IPS DF 19.7 (cell line): Measurements from ENCODE around the gene NEDD1.
A peak's percentile ranks its signal among the peaks of the same experiment; 100 is the strongest.

Experiments
- DNase-seq: peaks from one replicate; pipeline ENCODE4 v3.0.0-alpha.2; 2013; ENCODE audit warnings: low read depth, low spot score

NEDD1 gene, protein sequence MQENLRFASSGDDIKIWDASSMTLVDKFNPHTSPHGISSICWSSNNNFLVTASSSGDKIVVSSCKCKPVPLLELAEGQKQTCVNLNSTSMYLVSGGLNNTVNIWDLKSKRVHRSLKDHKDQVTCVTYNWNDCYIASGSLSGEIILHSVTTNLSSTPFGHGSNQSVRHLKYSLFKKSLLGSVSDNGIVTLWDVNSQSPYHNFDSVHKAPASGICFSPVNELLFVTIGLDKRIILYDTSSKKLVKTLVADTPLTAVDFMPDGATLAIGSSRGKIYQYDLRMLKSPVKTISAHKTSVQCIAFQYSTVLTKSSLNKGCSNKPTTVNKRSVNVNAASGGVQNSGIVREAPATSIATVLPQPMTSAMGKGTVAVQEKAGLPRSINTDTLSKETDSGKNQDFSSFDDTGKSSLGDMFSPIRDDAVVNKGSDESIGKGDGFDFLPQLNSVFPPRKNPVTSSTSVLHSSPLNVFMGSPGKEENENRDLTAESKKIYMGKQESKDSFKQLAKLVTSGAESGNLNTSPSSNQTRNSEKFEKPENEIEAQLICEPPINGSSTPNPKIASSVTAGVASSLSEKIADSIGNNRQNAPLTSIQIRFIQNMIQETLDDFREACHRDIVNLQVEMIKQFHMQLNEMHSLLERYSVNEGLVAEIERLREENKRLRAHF

DNA sequence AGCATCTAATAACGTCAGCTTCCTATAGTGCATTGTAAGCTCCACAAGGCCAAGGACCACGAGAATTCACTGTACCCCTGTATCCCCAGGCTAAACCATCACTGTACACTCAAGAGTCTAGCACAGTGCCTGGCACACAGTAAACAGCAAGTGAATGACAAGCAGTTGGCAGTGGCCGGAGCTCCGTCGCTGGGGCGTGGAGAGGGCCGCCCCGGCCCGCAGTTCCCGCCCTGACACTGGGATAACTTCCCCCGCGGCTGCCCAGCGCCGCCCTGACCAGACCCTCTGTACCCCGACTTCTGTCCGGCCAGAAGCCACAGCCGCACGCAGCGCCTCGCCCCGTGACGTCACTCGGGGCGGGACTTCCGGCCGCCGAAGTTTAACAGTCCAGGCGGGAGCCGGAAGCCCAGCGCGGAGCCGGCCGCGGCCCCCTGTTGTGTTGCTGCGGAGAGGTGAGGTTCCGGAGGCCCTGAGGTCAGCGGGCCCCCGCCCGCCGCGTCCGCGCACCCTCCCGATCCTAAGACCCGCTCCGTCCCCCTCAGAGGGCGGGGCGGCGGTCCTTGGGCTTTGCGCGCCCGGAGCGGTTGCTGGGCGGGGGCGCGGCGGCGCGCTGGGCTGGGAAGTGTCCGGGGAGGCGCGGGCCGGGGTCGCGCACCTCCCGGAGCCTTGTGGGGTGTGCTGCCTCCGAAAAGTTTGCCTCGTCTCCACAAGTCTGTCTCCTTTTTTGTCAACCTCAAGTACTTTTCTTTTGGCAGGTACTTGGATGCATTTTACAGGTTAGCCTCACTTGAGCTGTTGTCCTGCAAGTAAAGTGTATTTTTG is at the start of gene NEDD1:
NEDD1 (plus strand) TSS at position 409 of the 822 bp plus-strand sequence. CDS start 2,503 bp downstream, outside the sequence.
- peak; percentile 52 for DNase-seq

DNA sequence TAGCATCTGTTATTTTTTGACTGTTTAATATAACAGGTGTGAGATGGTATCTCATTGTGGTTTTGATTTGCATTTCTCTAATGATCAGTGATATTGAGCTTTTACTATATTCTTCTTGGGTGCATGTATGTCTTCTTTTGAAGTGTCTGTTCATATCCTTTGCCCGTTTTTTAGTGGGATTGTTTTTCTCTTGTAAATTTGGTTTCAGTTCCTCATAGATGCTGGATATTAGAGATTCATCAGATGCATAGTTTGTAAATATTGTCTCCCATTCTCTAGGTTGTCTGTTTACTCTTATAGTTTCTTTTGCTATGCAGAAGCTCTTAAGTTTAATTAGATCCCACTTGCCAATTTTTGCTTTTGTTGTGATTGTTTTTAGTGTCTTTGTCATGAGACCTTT is 48.9 kb upstream of the NEDD1 start:
- DNase-seq, result no peak

DNA sequence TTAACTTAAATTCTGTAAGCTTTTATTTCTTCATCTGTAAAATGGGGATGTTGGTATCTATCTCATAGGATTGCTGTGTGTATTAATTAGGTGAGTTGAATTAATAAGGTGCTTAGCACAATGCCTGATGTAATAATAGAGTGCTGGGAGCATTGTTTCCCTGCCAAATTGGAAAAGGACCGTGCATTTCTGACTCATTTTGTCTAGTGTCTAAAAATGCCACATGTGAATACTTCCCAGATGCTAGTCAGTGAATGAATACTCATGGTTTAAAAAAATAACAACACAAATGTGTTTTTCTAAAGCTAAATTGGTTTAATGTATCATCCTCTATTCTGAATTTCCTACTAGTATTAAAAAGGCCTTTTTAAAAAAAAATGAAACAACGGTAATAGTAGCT is 45.4 kb upstream of the NEDD1 start:
- DNase-seq, result no peak

DNA sequence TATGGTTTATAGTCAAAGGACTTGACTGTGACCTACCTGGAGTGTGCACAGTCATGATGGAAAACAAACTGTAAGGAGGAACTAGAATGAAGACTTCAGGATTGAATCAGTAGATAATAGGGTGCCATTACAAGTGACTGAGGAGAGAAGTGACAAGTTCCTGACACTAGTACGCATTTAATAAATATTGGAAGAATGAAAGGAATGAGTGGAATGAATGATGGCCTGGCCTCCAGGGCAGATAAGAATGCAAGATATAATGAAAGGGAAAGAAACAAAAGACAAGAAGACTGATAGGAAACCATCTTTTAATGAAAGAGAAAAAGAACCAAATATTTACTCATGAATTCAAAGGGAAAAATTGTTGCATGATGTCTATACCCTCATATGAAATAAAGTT is 44.7 kb upstream of the NEDD1 start:
- DNase-seq, result no peak

DNA sequence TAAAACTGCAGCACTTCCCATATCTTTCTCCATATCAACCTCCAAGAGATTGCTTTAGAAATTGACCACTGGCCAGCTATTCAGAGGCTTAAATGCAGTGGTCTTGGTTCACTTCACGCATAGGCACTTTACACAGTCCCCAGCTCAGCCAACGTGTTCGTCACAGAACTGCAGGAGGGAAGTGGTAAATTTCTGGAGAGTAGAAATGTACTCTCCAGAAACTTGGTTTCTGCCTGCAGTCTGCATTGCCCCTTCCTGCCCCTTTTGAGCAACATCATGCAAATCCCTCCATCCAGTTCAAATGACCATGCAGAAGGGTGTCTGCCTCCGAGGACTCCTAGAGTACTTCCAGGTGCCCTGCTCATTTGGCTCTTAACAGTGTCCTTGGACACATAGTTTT is 42.7 kb upstream of the NEDD1 start:
- DNase-seq, result no peak

DNA sequence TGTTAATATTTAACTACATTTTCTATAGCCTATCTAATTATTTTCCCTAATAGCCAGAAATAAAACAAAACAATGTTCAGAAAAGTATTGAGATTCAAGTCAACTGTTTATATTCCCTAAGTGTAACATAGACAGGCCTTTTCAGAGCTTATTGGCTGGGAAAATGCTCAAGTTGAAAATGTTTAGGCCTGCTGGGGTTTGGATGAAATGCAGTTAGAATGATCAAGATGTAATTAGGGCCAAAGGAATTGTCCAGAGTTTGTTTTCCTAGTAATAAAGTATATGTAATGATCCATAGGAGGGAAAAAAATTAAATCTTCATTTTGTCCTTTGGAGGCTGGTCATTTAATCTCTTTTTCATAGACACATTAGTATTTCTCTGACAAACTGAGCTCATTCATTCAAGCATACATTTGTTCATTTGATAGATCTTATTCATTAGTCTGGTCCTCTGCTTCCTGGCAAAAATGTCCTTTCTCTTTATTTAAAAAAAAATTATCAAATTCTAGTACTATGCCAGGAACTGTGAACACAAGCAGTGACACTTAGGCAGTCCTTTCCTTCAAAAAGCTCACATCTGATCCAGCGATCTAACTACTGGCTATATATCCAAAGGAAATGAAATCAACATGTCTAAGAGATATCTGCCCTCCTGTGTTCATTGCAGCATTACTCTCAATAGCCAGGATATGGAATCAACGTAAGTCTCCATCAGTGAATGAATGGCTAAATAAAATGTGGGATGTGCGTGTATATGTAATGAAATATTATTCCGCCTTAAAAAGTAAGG is 40.1 kb upstream of the NEDD1 start:
- no peak for DNase-seq

DNA sequence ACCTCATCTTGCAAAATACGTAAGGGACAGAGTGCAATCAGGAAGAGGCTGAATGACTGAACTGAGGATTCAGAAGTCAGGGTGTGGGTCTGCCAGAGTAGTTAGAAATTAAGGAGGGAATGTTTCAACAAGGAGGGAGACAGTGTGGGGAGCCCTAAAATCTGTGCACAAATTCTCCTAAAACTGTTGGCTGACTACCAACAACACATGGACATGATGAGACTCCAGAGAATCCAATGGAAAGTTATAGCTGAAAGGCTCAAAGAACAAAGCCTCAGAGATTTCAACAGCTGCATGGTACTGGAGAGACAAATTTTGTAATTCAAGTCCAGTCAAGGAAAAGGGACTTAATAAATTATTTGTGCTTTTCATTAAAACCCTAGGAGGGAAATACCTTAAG is 36.1 kb upstream of the NEDD1 start:
- no peak for DNase-seq

DNA sequence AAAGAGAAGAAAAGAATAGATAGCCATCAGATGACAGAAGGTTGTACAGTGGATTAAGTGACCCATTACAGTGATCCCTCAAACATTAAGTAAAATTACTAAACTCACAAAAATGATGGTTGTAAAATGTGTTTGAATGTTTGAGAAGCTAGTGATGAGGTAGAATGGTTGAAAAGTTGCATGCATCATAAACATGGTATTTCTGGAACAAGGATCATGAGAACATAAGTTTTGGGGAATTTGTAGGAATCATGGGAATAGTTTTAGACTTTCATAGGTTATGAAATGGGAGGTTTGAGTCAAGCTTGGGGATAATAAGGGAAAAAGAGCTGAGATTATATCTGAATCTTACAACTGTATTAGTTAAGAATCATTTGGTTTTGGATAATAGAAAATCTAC is 34.1 kb upstream of the NEDD1 start:
- DNase-seq, result no peak

DNA sequence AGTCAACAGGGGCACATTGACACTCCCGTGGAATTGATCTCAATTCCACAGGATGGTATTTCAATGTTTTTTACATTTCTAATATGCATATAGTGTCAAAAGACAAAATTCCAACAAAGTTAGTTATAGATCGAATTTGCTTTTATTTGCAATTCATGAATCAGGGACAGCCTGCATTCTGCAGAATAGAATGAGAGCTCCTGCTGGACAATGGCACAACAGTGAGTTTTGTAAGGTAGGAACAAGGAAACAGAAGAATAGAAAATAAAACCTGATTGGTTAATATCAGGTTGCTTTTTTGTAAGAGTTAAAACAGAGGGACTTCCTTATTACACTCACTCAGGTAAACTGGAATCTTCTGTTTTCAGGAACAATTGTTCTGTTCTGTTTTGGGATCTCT is 32.8 kb upstream of the NEDD1 start:
- DNase-seq, result no peak

DNA sequence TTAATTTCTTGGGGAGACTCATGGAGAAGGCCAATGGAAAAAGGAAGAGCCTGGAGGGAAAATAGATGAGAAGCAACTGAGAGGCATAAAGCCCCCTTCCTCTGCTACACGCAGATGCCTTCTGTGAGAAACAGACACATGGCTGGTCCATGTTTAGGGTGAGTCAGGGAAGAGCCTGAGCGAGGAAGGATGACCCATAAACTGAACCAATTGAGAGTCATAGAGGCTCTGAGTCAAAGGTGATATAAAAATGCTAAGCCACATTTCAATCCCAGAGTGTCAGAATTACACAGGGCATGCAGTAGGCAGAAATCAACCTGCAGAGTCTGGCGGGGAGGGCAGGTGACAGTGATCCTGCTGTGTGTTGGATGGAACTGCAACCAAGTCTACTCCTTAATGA is 30.1 kb upstream of the NEDD1 start:
- no peak for DNase-seq

DNA sequence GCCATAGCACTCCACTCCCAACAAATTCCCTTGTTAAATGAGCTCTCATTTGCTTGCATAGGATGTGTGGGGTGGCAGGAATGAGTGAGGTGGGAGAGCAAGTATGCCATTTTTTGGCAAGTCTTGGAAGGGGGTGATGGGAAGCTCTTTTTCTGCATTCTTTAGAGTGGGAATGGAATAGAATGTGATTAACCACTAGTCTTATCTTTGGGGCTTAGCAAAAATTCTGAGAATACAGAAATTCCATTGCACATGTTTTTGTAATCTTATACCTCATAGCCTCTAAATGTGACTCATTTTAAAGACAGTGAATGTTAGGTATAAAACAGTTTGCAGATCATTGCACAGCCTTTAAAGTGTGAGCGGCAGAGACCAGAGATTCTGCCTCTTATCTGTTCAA is 28.4 kb upstream of the NEDD1 start:
- no peak for DNase-seq

DNA sequence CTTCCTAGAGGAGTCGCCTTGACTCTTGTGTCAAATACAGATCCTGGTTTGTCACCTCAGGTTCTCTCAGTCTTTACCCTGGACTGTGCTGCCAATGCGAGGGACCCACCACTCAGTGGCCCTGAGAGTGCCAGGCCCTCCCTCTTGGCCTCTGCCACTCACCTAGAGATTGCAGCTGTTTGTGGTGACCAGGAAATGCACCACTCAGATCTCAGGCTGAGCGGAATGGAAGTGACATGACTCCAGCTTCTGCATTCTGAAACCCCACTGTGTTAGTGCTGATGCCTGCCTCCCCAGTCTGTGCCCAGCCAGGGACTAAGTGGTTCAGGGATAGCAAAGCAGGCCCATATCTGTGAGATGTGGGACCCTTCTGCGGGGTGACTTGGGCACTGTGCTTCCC is 27.8 kb upstream of the NEDD1 start:
- no peak for DNase-seq

DNA sequence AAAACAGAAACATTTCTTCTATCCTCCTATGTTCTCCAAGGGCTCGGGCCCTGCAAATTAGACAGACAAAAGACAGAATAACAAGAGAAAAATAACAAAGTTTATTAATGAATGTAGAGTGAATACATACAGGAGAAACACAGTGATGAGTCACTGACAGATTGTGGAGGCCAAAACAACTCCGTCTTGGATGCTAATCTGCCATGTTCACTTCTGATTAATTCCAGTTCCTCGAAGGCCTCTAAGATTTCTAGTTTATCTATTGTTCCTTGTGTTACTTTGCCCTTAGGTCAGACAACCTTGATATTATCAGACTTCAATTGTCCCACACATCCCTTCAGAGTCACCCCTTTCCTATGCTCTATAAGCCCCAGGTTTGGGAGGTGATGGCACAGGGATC is 26.8 kb upstream of the NEDD1 start:
- no peak for DNase-seq

DNA sequence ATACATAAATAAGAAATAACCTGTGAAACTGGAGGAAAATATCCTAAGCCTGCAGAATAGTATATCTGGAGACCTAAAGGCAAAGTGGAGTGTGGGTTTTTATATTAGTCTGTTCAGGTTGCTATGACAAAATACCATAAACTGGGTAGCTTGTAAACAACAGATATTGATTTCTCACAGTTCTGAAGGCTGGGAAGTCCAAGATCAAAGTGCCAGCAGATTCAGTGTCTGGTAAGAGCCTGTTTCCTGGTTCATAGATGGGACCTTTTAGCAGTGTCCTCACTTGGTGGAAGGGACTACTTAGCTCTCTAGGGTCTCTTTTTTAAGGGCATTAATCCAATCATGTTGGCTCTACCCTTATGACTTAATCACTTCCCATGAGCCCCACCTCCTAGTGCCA is 25.4 kb upstream of the NEDD1 start:
- DNase-seq, result no peak

DNA sequence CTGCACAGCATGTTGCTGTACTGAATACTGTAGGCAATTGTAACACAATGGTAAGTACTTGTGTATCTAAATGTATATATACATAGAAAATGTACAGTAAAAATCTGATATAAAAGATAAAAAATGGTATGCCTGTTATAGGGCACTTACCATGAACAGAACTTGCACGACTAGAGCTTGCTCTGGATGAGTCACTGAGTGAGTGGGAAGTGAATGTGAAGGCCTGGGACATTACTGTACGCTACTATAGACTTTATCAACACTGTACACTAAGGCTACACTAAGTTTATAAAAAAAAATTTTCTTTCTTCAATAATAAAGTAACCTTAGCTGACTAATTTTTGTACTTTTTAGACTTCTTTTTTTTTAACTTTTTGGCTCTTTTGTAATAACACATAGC is 24.2 kb upstream of the NEDD1 start:
- DNase-seq, result no peak

DNA sequence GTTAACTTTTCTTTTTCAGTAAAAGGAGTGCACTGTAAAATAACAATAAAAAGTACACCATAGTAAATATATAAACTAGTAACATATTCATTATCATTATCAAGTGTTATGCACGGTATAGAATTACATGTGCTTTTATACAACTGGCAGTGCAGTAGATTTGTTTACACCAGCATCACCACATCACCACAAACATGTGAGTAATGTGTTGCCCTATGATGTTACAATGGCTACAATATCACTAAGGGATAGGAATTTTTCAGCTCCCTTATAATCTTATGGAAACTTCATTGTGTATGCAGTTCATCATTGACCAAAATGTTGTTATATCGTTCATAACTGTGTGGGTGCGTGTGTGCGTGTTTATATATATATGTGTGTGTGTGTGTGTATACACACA is 23.5 kb upstream of the NEDD1 start:
- no peak for DNase-seq

DNA sequence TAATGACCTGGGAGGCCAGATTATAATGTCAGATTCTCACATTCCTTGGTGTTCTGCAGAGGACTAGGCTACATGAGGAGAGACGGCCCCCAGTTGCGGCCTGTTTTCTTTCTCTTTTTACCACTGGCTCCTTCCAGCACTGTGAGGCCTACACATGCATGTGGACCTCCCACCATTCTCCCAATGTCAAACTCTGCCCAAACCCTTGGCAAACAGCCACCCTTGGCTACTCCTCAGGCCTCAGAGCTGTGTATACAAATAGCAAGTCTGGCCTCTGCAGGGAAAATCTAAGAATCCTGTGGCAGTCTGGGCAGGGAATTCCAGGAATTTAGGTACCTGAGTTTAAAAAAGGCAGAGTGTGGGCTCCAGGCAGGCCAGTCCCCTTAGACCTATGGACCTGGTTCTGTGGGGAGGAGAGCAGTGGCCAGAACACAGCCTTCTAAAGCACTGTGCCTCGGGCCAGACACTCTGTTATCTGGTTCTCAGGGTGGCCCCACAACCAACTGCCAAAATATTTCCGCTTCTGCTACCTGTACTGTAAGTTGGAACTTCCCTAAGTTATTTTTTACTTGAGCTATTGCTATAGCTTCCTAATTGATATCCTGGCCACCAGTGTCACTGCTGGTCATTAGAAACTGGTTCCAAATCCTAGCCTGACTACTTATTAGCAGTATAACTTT is 19.9 kb upstream of the NEDD1 start:
- DNase-seq, result no peak

DNA sequence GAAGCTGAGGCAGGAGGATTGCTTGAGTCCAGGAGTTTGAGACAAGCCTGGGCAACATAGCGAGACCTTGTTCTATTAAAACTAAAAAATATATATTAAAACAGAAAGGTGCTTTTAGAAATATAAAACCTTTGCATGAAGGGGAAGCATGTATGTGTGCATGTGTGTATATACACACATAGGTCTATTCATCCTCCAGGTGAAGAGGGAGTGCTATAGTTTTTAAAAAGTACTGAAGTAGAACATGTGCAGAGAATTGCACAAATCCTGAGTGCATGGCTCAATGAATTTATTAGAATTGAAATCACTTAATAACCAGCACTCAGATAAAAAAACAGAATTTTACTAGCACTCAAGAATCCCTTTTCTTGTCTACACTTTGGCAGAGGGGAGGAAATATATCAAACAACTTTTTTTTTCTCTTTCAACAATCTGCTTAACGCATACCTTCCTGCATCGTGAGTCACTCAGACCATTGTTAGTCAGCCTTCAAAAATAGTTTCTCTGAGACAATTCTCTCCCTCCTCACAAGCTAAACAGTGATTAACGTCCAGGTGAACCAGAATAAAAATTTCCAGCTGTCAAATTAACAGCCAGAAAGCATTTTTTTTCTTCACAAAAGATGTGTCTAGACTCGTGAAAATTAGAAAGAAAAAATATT is 17.7 kb upstream of the NEDD1 start:
- no peak for DNase-seq

DNA sequence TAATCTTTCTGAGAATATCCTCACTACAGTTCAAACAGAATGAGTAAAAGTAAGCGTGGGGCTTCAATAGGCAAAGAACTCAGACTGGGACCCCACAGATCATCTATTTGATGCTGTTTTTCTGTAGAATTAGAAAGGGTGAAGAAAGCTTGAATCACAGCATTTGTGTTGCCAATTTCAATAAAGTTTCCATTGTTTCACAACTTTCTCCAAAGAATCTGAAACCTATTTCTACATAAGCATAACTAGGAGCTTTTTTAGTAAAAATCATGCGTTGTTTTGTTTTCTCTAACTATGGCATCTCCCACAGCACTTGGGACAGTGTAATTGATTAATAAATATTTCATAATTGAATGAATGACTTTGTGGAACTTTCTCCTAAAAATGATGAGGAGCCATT is 16.7 kb upstream of the NEDD1 start:
- DNase-seq, result no peak

DNA sequence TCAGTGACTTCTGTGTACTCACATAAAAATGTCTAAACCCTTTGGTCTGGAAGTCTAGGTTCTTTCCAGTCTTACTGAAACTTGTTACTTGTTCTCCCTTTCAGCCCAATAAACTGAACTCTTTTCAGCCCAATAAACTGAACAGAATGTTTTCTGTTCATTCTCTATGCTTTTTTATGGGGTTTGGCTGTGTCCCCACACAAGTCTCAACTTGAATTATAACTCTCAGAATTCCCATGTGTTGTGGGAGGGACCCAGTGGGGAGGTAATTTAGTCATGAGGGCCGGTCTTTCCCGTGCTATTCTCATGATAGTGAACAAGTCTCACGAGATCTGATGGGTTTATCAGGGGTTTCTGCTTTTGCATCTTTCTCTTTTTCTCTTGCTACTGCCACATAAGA is 15.0 kb upstream of the NEDD1 start:
- DNase-seq, result no peak

DNA sequence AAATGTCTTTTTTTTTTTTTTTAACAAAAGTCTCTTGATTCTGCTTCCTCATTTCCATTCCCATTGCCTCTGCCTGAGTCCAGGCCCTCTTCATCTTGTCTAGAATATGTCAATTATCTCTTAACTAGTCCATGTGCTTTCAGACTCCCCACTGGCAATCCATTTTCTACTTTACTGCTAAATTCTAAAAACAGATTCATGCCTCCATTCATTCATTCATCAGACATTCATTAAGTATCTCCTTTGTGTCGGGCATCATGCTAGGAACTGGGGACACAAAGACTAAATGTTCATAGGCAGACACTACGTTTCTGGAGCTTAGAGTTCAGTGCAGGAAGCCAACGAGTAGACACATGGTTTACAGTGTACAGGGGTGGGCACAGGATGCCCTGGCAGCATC is 9.6 kb upstream of the NEDD1 start:
- DNase-seq, result no peak
